Rectal smooth muscle tissue (tissue), 1 donor: ENCODE data around the gene MPP1.
"Not testable (repeated sequence)": the region's sequence is repeated elsewhere in the genome, so short reads cannot be mapped to it uniquely, and the experiment has no call there.

Experiments used
- H3K27ac ChIP-seq: one replicate; pipeline ENCODE4 v1.7.0; 2013; ENCODE audit warnings: low read depth, low read length, inconsistent platforms
- H3K27me3 ChIP-seq: one replicate; pipeline ENCODE4 v1.7.0; 2013; ENCODE audit warnings: low read length; ENCODE audit not compliant: control insufficient read depth, insufficient read depth
- H3K36me3 ChIP-seq: one replicate; pipeline ENCODE4 v1.7.0; 2013; ENCODE audit warnings: low read length; ENCODE audit not compliant: control insufficient read depth, insufficient read depth
- H3K4me1 ChIP-seq: one replicate; pipeline ENCODE4 v1.7.0; 2013; ENCODE audit warnings: low read length; ENCODE audit not compliant: control insufficient read depth, insufficient read depth
- H3K4me3 ChIP-seq: one replicate; pipeline ENCODE4 v1.7.0; 2013; ENCODE audit warnings: low read length
- H3K9ac ChIP-seq: one replicate; pipeline ENCODE4 v1.7.0; 2013; ENCODE audit warnings: low read length

MPP1 gene

GRCh38 chrX:154822029-154822428, 16.7 kb upstream of the MPP1 start:
- no peaks in the 10 kb centered on the region for H3K27me3 ChIP-seq
- no peak overlapping the region for H3K9ac ChIP-seq
- no peak overlapping the region for H3K27ac ChIP-seq
- no peak overlapping the region for H3K4me3 ChIP-seq
- no peaks in the 10 kb centered on the region for H3K4me1 ChIP-seq
- no peaks in the 10 kb centered on the region for H3K36me3 ChIP-seq

GRCh38 chrX:154821523-154821922, 16.2 kb upstream of the MPP1 start:
- Histone ChIP-seq H3K27me3 (no peaks in the 10 kb centered on the region), H3K27ac (no peak overlapping the region), H3K4me3 (no peak overlapping the region), H3K9ac (no peak overlapping the region), H3K4me1 (no peaks in the 10 kb centered on the region), H3K36me3 (no peaks in the 10 kb centered on the region)

GRCh38 chrX:154819771-154820341, 14.6 kb upstream of the MPP1 start:
- no peak overlapping the region for H3K27ac ChIP-seq
- no peak overlapping the region for H3K9ac ChIP-seq
- no peak overlapping the region for H3K4me3 ChIP-seq
- no peaks in the 10 kb centered on the region for H3K4me1 ChIP-seq
- H3K27me3 ChIP-seq, result no peaks in the 10 kb centered on the region
- H3K36me3 ChIP-seq, result no peaks in the 10 kb centered on the region

GRCh38 chrX:154818916-154819770, 13.9 kb upstream of the MPP1 start:
- H3K4me1 ChIP-seq, result no peaks in the 10 kb centered on the region
- H3K36me3 ChIP-seq, result no peaks in the 10 kb centered on the region
- no peak overlapping the region for H3K4me3 ChIP-seq
- H3K27me3 ChIP-seq, result no peaks in the 10 kb centered on the region
- no peak overlapping the region for H3K9ac ChIP-seq
- H3K27ac ChIP-seq, result no peak overlapping the region

GRCh38 chrX:154817048-154817618, 11.8 kb upstream of the MPP1 start:
- H3K27ac ChIP-seq, H3K4me1 ChIP-seq, H3K27me3 ChIP-seq, H3K9ac ChIP-seq, H3K36me3 ChIP-seq, H3K4me3 ChIP-seq: not testable (repeated sequence)

- H3K9ac ChIP-seq, H3K4me1 ChIP-seq, H3K36me3 ChIP-seq, H3K4me3 ChIP-seq, H3K27ac ChIP-seq, H3K27me3 ChIP-seq: not testable (repeated sequence)
These were observed 11.1 kb upstream of the MPP1 start for GRCh38 chrX:154816326-154816898.

GRCh38 chrX:154815274-154815818, 10.1 kb upstream of the MPP1 start:
- Histone ChIP-seq H3K4me3 (no peak overlapping the region), H3K9ac (no peak overlapping the region), H3K36me3 (no peaks in the 10 kb centered on the region), H3K27me3 (no peaks in the 10 kb centered on the region), H3K4me1 (no peaks in the 10 kb centered on the region), H3K27ac (no peak overlapping the region)

GRCh38 chrX:154813801-154814200, 8.5 kb upstream of the MPP1 start:
- Histone ChIP-seq H3K4me1 (no peaks in the 10 kb centered on the region), H3K9ac (no peak overlapping the region), H3K27ac (no peak overlapping the region), H3K36me3 (no peaks in the 10 kb centered on the region), H3K27me3 (no peaks in the 10 kb centered on the region), H3K4me3 (no peak overlapping the region)

- Histone ChIP-seq H3K4me1 (no peaks in the 10 kb centered on the region), H3K9ac (no peak overlapping the region), H3K36me3 (no peaks in the 10 kb centered on the region), H3K27ac (no peak overlapping the region), H3K4me3 (no peak overlapping the region), H3K27me3 (no peaks in the 10 kb centered on the region)
These were observed 7.2 kb upstream of the MPP1 start for GRCh38 chrX:154812341-154813101.

- Histone ChIP-seq H3K27me3 (no peaks in the 10 kb centered on the region), H3K4me1 (no peaks in the 10 kb centered on the region), H3K36me3 (no peaks in the 10 kb centered on the region), H3K27ac (no peak overlapping the region), H3K4me3 (no peak overlapping the region), H3K9ac (no peak overlapping the region)
These were observed 4.8 kb upstream of the MPP1 start for GRCh38 chrX:154809939-154810665.

- Histone ChIP-seq H3K4me3 (no peak overlapping the region), H3K4me1 (no peaks in the 10 kb centered on the region), H3K36me3 (no peaks in the 10 kb centered on the region), H3K27me3 (no peaks in the 10 kb centered on the region), H3K9ac (no peak overlapping the region), H3K27ac (no peak overlapping the region)
These were observed 1.7 kb upstream of the MPP1 start for GRCh38 chrX:154806837-154807501.
